Naive B cell (primary cell): ENCODE results near the gene MUC5B. TPM values are rescaled to one million over a fixed set of nuclear protein-coding genes. Genes with fewer than 3 reads are reported as not detected.

ENCODE experiments used
- ATAC-seq, 2 donors: fragments of 150-1000 bp; cut with Tn5 transposase; 2 replicates each; pipeline ENCODE4 v1.10.0; 2021; ENCODE audit warnings: low read depth in 2 of 2, mild to moderate bottlenecking in 2 of 2, moderate library complexity in 2 of 2
- DNase-seq: peaks from one replicate; pipeline ENCODE4 v3.0.0; 2022
- H3K27ac Mint-ChIP-seq, 6 donors: one replicate each; pipeline ENCODE4 v1.8.0; 2020 to 2022; ENCODE audit warnings: mild to moderate bottlenecking in 6 of 6, mixed read lengths in 6 of 6, moderate library complexity in 5 of 6, inconsistent platforms in 2 of 6
- H3K27me3 Mint-ChIP-seq, 3 donors: one replicate each; pipeline ENCODE4 v1.8.0; 2021 to 2022; ENCODE audit warnings: mixed read lengths in 3 of 3, mild to moderate bottlenecking in 1 of 3
- H3K36me3 Mint-ChIP-seq, 2 donors: one replicate each; pipeline ENCODE4 v1.8.0; 2020 to 2022; ENCODE audit warnings: mixed read lengths in 2 of 2, inconsistent platforms in 1 of 2, mild to moderate bottlenecking in 1 of 2
- H3K4me1 Mint-ChIP-seq, 3 donors: one replicate each; pipeline ENCODE4 v1.8.0; 2020 to 2022; ENCODE audit warnings: mixed read lengths in 3 of 3, inconsistent platforms in 1 of 3, mild to moderate bottlenecking in 1 of 3, moderate library complexity in 1 of 3
- H3K4me3 Mint-ChIP-seq, 8 donors: one replicate each; pipeline ENCODE4 v1.8.0; 2020 to 2022; ENCODE audit warnings: mild to moderate bottlenecking in 8 of 8, mixed read lengths in 8 of 8, moderate library complexity in 8 of 8, inconsistent platforms in 2 of 8
- H3K9me3 Mint-ChIP-seq, 7 donors: one replicate each; pipeline ENCODE4 v1.8.0; 2020 to 2022; ENCODE audit warnings: mixed read lengths in 7 of 7, mild to moderate bottlenecking in 5 of 7, inconsistent platforms in 2 of 7, moderate library complexity in 1 of 7
- polyA plus RNA-seq, 6 donors: library from polyadenylated mRNA; unstranded; fragments of 300-500 nt; fragmentation: Illumina TruSeq; gene quantifications; one replicate each; pipeline ENCODE4 v1.2.3, GENCODE V29; 2021; ENCODE audit warnings: low read depth in 6 of 6

Gene MUC5B
- polyA plus RNA-seq, 6 donors from 2014 or later: not detected

DNA sequence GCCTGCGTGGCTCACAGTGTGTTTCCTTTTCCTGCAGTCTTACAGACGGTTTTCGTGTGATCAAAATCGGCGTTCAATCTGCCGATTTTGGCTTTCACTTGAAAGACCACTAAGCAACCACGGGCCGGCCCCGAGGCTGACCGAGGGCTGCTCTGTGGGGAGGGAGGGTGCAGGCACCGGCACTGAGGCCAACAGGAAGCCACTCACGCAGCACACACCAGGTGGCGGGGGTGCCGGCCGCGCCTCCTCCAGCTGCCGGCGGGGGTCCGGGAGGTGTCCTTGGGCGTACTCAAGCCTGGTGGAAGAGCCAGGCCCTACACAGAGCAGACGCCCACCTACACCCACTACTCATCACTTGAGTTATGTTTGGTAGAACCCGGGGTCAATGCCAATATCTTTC, 72.2 kb downstream of the MUC5B start:
- DNase-seq (no peak), ATAC-seq (no peak)
- H3K4me1 Mint-ChIP-seq: peaks cover 18 to 24% (median 20%) of the 10 kb centered on the region in 3 donors
- peaks cover 0 to 9% of the 10 kb centered on the region in 2 donors for H3K36me3 Mint-ChIP-seq
- H3K4me3 Mint-ChIP-seq: no peak overlapping the region
- no peaks in the 10 kb centered on the region for H3K27me3 Mint-ChIP-seq
- no peaks in the 10 kb centered on the region for H3K9me3 Mint-ChIP-seq
- H3K27ac Mint-ChIP-seq: no peak overlapping the region

DNA sequence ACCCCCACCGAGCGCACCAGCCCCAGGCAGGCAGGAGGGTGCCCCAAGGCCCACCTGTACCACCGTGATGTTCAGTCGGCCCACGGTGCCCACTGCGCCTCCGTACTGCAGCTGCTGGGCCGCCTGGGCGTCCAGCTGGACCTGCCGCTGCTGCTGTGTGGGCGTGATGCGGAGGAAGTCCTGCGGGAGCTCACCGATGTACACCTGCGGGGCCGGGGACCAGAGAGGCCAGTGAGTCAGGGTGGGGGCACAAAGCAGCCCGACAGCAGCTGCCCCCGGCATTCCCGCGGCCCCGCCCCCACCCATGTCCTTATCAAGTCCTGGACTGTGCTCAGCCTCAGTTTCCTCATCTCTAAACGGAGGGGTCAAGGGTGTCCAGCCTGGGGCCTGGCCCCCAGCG, 72.7 kb downstream of the MUC5B start:
- Mint-ChIP-seq H3K36me3 (peaks cover 0 to 9% of the 10 kb centered on the region in 2 donors), H3K27me3 (no peaks in the 10 kb centered on the region), H3K27ac (no peak overlapping the region), H3K4me1 (peaks cover 18 to 29% (median 23%) of the 10 kb centered on the region in 3 donors), H3K4me3 (no peak overlapping the region), H3K9me3 (no peaks in the 10 kb centered on the region)
- DNase-seq (no peak), ATAC-seq (no peak)

DNA sequence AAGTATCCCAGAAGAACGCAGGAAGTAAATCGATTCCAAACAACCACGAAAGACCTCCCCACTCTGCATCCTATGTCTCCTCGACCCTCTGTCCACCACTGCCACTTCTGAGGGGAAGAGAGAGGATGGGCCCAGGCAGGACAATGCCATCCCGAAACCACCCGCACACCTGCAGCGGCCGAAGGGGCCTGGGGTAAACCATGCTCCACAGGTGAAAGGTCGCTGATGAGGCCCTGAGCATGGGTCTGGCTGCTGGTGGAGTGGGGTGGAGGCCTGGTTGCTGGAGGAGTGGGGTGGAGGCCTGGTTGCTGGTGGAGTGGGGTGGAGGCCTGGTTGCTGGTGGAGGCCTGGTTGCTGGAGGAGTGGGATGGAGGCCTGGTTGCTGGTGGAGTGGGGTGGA, 73.4 kb downstream of the MUC5B start:
- H3K4me3 Mint-ChIP-seq: no peak overlapping the region
- ATAC-seq (no peak), DNase-seq (no peak)
- H3K27me3 Mint-ChIP-seq: no peaks in the 10 kb centered on the region
- H3K36me3 Mint-ChIP-seq: peaks cover 0 to 9% of the 10 kb centered on the region in 2 donors
- H3K27ac Mint-ChIP-seq: peak overlapping the region in 2 of 6 donors; percentile 63 to 91
- no peaks in the 10 kb centered on the region for H3K9me3 Mint-ChIP-seq
- peaks cover 18 to 34% (median 23%) of the 10 kb centered on the region in 3 donors for H3K4me1 Mint-ChIP-seq

DNA sequence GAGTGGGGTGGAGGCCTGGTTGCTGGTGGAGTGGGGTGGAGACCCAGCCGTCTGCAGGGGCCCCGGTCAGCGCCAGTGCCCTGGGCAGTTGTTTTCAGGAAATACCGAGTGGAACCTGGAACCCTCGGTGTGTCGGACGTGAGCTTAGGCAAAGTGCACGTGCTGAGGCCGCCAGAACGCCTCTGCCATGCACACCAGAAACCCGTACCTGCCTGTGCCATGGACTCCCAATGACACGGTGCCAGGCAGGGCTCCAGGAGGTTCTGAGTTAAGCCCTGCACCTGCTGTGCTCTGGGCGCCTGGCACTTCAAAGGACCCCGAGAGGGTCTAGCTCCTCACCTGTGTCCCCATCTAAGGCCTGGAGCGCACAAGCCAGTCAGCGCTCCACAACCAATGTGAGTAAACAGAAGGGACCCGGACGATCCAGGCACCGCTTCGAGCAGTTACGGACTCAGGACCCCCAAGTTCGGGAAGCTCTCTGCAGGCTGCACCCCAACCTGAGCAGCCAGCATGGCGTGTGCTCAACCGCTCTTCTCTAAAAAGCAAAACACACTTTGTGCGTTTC, 74.2 kb downstream of the MUC5B start:
- DNase-seq (no peak), ATAC-seq (no peak)
- Mint-ChIP-seq H3K36me3 (peaks cover 0 to 9% of the 10 kb centered on the region in 2 donors), H3K27me3 (no peaks in the 10 kb centered on the region), H3K4me1 (peaks cover 19 to 38% (median 23%) of the 10 kb centered on the region in 3 donors), H3K4me3 (no peak overlapping the region), H3K27ac (no peak overlapping the region), H3K9me3 (no peaks in the 10 kb centered on the region)

DNA sequence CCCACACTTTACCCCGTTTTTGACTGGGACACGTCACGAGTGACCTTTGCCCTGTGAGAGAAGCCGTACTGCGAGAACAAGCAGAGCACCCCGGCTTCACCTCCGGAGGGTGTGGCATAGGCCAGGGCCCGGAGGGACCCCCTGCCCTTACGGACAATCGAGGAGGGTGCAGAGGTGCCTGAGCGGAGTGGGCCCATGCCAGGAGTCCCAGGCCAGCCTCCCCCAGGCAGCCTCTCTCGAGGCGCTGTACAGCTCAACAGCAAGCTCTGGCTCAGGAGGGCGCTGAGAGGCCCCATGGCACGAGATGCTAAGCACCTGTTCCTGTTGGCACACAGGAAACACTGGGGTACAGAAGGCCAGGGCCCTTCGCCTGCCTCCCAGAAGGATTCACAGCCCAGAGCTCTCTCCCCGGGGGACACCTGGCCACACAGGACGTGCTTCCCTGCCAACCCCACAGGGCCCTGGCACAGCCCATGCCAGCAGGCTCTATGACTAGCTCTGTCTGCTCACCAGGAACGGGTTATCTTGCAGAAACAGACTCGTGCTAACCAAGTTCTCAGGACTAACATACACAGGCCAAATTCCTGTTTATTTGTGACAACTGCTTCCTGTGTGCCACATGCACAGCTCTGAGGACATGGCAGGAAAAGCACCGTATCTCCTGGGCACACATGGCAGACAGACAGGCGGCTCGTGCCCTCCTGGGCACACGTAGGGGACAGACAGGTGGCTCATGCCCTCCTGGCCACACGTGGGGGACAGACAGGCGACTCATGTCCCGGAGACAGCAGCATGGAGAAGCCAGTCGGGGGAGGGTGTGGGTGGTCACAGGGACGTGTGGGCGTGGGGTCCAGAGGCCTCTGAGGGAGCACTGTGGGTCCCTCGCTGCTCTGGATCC, 75.0 kb downstream of the MUC5B start:
- no peak overlapping the region for H3K27ac Mint-ChIP-seq
- peaks cover 17 to 37% (median 20%) of the 10 kb centered on the region in 3 donors for H3K4me1 Mint-ChIP-seq
- no peaks in the 10 kb centered on the region for H3K9me3 Mint-ChIP-seq
- no peak for ATAC-seq
- no peaks in the 10 kb centered on the region for H3K27me3 Mint-ChIP-seq
- DNase-seq: no peak
- no peak overlapping the region for H3K4me3 Mint-ChIP-seq
- H3K36me3 Mint-ChIP-seq: peaks cover 0 to 2% of the 10 kb centered on the region in 2 donors

DNA sequence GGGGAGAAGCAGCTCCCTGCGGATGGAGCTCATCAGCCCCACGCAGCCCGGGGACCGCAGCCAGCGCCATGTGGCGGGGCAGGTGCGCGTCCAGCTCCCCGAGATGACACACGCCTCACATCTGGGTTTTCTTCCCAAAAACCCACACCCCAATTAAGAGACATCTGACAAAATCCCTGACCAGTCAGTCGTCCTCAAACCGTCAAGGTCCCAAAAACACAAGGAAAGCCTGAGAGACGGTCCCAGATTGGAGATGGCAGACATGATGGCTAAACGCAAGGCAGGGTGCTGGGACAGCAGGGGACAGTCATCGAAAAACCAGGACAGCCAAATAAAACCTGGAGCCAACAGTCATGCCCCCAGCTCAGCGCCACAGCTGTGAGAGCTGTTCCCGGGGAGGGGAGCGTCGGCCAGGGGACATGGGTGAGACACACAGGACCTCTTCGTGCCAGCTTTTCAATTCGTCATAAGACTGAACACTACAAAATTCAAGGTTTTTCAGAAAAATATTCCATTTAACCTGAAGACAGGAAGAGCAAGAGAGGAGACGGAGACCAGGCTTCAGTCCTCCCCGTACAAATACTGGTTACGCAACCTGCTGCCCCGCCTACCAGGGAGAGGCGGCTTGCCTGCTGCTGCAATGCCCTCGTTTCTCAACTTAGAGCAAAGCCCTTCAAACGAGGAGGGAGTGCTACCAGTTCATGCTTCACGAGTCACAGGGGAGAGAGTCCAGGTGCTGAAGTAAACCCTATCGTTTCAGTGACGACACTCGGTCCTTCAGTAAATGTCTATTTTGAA, 76.0 kb downstream of the MUC5B start:
- no peak for DNase-seq
- Mint-ChIP-seq H3K27ac (peak overlapping the region in 2 of 6 donors; percentile 65 to 93), H3K36me3 (no peaks in the 10 kb centered on the region), H3K4me1 (peaks cover 20 to 46% (median 24%) of the 10 kb centered on the region in 3 donors), H3K4me3 (no peak overlapping the region), H3K9me3 (no peaks in the 10 kb centered on the region), H3K27me3 (no peaks in the 10 kb centered on the region)
- ATAC-seq: no peak

DNA sequence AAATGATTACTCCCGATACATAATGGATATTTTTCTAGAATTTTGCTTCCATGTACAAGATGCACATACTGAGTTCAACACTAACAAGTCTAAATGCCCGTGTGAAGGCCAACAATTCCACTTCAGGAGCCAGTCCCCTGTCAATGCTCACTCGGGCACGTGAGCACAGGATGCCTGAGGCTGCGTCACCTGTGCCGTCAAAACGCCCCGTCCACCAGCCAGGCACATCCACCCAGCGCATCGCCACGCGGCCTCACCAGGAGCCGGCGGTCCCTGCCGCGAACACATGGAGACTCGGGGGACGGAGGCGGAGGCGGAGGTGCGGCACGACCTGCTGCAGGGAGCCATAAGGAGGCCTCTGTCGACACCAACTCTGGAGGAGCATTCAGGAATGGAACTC, 76.8 kb downstream of the MUC5B start:
- ATAC-seq: no peak
- DNase-seq: no peak
- Mint-ChIP-seq H3K9me3 (no peaks in the 10 kb centered on the region), H3K36me3 (no peaks in the 10 kb centered on the region), H3K27me3 (no peaks in the 10 kb centered on the region), H3K4me3 (no peak overlapping the region), H3K27ac (peak overlapping the region in 2 of 6 donors; percentile 18 to 49), H3K4me1 (peaks cover 24 to 52% (median 24%) of the 10 kb centered on the region in 3 donors)

DNA sequence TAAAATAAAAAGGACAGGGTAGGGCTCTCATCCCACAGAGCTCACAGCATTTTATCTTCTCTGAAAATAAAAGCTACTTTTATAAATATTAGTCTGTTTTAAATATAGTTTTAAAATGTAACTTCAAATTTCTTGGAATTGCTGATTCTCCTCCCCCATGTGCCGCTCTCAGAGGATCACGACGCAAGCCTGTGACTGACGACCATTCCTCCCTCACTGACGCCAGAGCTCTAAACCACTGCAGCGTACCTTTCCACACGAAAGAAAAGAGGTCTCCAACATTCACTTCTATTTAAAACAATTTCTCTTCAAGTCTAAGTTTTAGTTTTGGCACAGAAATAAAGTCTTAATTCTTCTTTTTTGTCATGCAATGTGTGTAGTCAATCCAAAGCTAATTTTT, 77.3 kb downstream of the MUC5B start:
- ATAC-seq (no peak), DNase-seq (no peak)
- Mint-ChIP-seq H3K36me3 (no peaks in the 10 kb centered on the region), H3K9me3 (no peaks in the 10 kb centered on the region), H3K27ac (no peak overlapping the region), H3K27me3 (no peaks in the 10 kb centered on the region), H3K4me3 (no peak overlapping the region), H3K4me1 (peaks cover 24 to 56% (median 27%) of the 10 kb centered on the region in 3 donors)

DNA sequence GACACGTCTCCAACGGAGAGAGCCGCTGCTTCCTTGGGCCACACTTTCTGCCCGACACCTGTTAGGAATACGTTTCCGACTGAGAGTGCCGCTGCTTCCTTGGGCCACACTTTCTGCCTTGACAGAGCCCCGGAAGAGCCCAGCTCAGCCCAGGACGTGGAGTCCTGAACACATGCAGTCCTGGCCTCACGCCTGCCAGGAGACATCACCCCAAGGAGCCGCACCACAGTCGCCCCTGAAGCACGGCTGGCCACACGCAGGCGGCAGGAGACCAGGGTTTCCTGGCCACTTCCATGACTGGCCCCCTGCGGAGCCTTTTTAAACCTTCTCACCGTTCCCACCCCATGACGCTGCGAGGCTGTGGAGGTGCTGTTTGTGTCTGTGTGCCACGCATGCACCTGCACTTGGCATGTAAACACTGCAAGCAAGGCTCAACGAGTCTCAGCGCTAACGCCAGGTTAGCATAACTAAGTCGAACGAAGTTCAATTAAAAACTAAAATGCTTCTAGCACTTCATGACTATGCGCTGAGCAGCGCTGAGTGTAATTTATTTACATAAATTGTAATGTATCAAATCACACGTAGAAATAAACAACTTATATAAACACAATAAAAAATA, 77.8 kb downstream of the MUC5B start:
- ATAC-seq: no peak
- DNase-seq: no peak
- no peaks in the 10 kb centered on the region for H3K27me3 Mint-ChIP-seq
- peak overlapping the region in 2 of 6 donors; percentile 74 to 85 for H3K27ac Mint-ChIP-seq
- H3K4me1 Mint-ChIP-seq: peaks cover 24 to 62% (median 27%) of the 10 kb centered on the region in 3 donors
- H3K36me3 Mint-ChIP-seq: no peaks in the 10 kb centered on the region
- no peak overlapping the region for H3K4me3 Mint-ChIP-seq
- H3K9me3 Mint-ChIP-seq: no peaks in the 10 kb centered on the region

DNA sequence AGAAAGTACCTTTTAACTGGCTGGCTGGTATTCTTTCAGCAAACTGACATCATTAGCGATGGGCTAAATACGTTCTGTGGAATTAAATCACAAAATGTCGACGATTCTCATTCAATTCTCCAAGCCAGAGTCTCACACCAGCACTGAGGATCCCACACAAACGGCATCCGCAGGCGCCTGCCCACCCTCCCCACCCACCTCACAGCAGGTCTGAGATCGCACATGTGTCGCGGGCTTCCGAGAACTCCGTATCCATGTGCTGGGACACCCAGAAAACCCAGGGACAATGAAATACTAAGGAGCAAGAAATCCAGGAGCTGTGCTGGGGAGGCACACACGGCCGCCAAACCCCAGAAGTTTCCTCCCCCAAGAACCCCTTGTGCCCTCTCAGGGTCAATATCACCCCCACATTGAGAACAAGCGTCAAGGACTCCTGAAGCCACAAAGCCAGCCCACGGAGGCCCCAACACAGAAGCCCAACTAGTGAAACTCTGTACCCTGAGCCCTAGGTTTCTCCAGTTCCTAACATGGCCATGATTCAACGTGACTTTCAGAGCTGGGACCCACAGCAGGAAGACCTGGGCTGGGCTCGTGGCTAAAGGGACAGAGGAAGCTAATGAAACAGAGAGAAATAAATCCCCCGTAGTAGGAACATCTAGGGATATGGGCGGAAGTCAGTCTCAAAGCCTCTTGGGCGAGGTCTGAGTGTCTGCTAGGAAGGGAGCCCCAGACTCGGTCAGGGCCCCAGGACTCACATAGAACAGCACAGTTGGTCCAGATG, 78.5 kb downstream of the MUC5B start:
- Mint-ChIP-seq H3K4me1 (peaks cover 24 to 64% (median 29%) of the 10 kb centered on the region in 3 donors), H3K36me3 (no peaks in the 10 kb centered on the region), H3K27me3 (no peaks in the 10 kb centered on the region), H3K4me3 (no peak overlapping the region), H3K27ac (peak overlapping the region in 1 of 6 donors; percentile 63), H3K9me3 (no peaks in the 10 kb centered on the region)
- ATAC-seq (no peak), DNase-seq (no peak)

DNA sequence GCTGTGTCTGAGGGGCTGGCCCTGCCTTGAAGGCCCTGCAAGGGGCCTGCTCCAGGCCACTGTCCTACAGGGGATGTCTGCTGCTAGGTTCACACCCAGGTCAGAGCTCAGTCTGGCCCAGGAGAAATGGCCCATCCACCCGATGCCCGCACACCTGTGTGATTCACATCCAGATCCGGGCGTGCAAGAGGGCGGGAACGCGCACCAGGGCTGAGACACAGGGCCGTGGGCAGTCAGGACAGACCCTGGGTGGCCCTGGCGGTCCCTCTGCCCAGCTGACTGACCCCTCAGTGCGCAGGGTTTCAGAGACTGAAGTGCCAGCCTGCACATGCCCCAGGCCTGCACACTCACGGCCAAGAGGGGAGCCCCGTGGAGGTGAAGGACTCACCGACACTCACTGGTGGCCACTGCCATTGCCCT, 79.2 kb downstream of the MUC5B start:
- no peak overlapping the region for H3K27ac Mint-ChIP-seq

DNA sequence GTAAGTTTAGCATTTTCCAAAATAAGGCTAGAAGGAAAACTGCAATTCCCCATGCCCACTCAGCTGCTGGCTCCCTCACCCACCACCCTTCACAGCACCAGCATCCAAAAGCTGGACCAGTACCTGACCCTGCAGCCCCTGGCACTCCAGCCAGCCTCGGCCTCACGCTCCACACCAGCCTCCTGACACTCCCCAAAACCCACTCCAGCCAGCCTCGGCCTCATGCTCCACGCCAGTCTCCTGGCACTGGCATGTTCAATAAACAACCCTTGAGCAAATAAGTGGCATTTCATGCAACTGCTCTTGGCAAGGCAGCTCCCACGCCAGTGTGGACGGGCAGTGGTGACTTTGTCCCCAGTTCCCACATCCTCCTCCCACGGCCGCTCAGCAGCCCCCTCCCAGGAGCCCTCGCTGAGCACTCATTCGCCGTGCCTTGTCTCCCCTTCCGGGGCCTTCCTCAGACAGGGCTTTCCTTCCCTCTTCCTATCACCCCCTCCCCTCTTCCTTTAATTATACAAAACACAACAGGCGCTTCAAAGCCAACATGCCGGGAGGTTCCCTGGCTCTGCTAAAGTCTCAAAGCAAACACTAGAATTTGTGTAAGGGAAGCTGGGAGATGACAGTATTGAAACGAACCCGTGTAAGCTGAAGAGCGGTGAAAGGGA, 79.7 kb downstream of the MUC5B start:
- peak overlapping the region in 1 of 8 donors; percentile 57 for H3K4me3 Mint-ChIP-seq
- DNase-seq (no peak), ATAC-seq (no peak)
- H3K36me3 Mint-ChIP-seq: no peaks in the 10 kb centered on the region
- H3K27me3 Mint-ChIP-seq: no peaks in the 10 kb centered on the region
- peak overlapping the region in 2 of 6 donors; percentile 35 to 37 for H3K27ac Mint-ChIP-seq
- H3K9me3 Mint-ChIP-seq: no peaks in the 10 kb centered on the region
- peaks cover 33 to 76% (median 41%) of the 10 kb centered on the region in 3 donors for H3K4me1 Mint-ChIP-seq

More for the DNA sequence above, 79.2 kb downstream of the MUC5B start:
- Mint-ChIP-seq H3K27me3 (no peaks in the 10 kb centered on the region), H3K9me3 (no peaks in the 10 kb centered on the region), H3K36me3 (no peaks in the 10 kb centered on the region), H3K4me3 (no peak overlapping the region), H3K4me1 (peaks cover 28 to 70% (median 35%) of the 10 kb centered on the region in 3 donors)
- DNase-seq (no peak), ATAC-seq (no peak)
